Osteocyte (in vitro differentiated cells): ENCODE data around the gene KRTAP1-5. TPM values are rescaled to one million over a fixed set of nuclear protein-coding genes. Genes with fewer than 3 reads are reported as not detected.

Source experiments
- DNase-seq: peaks from one replicate; pipeline ENCODE4 v3.0.0; 2021; ENCODE audit warnings: mixed read lengths; ENCODE audit not compliant: unreplicated experiment; ENCODE audit errors: extremely low spot score
- H3K27ac Mint-ChIP-seq: one replicate; pipeline ENCODE4 v1.8.0; 2021; ENCODE audit warnings: mild to moderate bottlenecking, mixed read lengths; ENCODE audit not compliant: unreplicated experiment
- H3K27me3 Mint-ChIP-seq: one replicate; pipeline ENCODE4 v1.8.0; 2021; ENCODE audit warnings: mixed read lengths; ENCODE audit not compliant: unreplicated experiment
- H3K36me3 Mint-ChIP-seq: one replicate; pipeline ENCODE4 v1.8.0; 2021; ENCODE audit warnings: mixed read lengths; ENCODE audit not compliant: unreplicated experiment
- H3K4me1 Mint-ChIP-seq: one replicate; pipeline ENCODE4 v1.8.0; 2021; ENCODE audit warnings: mixed read lengths; ENCODE audit not compliant: unreplicated experiment
- H3K4me3 Mint-ChIP-seq: one replicate; pipeline ENCODE4 v1.8.0; 2021; ENCODE audit warnings: mild to moderate bottlenecking, moderate library complexity, mixed read lengths; ENCODE audit not compliant: unreplicated experiment
- H3K9me3 Mint-ChIP-seq: one replicate; pipeline ENCODE4 v1.8.0; 2021; ENCODE audit warnings: mixed read lengths; ENCODE audit not compliant: unreplicated experiment
- total RNA-seq: library from RNA; stranded (reverse); gene quantifications from 2 replicates; pipeline ENCODE4 v1.2.1, GENCODE V29; 2021
- TF ChIP-seq, protein P1 (sequence below): fragments of 200-600 bp; sonication (generic); IDR thresholded peaks from 2 replicates; pipeline ENCODE4 v1.5.0; 2021; ENCODE audit warnings: antibody characterized with exemption, mild to moderate bottlenecking, moderate library complexity

Gene KRTAP1-5
- total RNA-seq, 1 donor from 2014 or later: not detected

DNA sequence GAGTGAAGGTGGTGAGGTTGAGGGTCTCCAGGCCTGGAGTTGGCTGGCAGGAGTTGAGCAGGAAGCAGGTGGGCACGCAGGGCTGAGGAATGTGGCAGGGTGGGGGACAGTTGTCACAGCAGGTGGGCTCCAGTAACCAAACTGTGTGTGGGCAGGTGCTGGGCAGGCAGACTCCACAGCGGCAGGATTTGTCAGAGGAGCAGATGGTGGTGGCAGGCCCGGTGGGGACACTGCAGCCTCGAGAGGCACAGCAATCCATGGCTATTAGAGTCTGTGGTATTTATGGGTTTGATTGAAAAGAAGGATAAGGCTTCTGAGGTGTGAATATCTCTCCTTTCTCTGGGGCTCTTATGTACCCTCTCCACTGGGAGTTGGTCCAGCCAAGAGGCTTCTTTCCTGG is 33.2 kb downstream of the KRTAP1-5 start, which contains the start of gene KRTAP3-3:
TSS of gene KRTAP3-3 (minus strand) at position 326 of the 400 bp plus-strand sequence. CDS start at position 259, 67 bp downstream.
- Mint-ChIP-seq H3K9me3 (no peaks in the 10 kb centered on the region), H3K27me3 (peaks cover 4% of the 10 kb centered on the region), H3K4me3 (no peak within 1 kb of the TSS), H3K27ac (no peak within 1 kb of the TSS), H3K36me3 (no peaks in the 10 kb centered on the region), H3K4me1 (no peaks in the 10 kb centered on the region)
- no peak for DNase-seq
- TF ChIP-seq, protein P1, sequence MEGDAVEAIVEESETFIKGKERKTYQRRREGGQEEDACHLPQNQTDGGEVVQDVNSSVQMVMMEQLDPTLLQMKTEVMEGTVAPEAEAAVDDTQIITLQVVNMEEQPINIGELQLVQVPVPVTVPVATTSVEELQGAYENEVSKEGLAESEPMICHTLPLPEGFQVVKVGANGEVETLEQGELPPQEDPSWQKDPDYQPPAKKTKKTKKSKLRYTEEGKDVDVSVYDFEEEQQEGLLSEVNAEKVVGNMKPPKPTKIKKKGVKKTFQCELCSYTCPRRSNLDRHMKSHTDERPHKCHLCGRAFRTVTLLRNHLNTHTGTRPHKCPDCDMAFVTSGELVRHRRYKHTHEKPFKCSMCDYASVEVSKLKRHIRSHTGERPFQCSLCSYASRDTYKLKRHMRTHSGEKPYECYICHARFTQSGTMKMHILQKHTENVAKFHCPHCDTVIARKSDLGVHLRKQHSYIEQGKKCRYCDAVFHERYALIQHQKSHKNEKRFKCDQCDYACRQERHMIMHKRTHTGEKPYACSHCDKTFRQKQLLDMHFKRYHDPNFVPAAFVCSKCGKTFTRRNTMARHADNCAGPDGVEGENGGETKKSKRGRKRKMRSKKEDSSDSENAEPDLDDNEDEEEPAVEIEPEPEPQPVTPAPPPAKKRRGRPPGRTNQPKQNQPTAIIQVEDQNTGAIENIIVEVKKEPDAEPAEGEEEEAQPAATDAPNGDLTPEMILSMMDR: no peak

DNA sequence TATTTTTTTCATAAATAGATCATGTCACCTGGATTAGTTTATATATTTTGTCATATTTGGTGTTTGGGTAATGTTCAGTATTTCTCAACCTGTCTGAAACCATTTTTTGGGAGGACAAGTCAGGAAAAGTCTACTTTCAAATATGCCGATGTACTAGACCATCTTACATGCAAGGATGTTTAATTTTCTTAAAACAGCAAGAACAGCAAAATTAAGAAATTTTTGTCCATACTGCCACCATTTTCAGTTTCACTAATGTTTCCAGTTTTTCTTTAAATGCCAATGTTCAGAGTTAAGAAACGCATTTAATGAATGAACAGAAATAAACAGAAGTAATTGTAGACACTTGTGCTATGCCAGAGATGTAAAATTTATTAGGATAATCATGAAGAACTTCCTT is 33.9 kb downstream of the KRTAP1-5 start:
- Mint-ChIP-seq H3K4me1 (no peaks in the 10 kb centered on the region), H3K36me3 (no peaks in the 10 kb centered on the region), H3K4me3 (no peak overlapping the region), H3K27ac (no peak overlapping the region), H3K9me3 (no peaks in the 10 kb centered on the region), H3K27me3 (peaks cover 4% of the 10 kb centered on the region)
- no peak for DNase-seq
- TF ChIP-seq, protein P1: no peak

GRCh38 chr17:40992666-40993065 is 34.3 kb downstream of the KRTAP1-5 start:
- H3K4me3 Mint-ChIP-seq: no peak overlapping the region
- H3K36me3 Mint-ChIP-seq: no peaks in the 10 kb centered on the region
- H3K27me3 Mint-ChIP-seq: peaks cover 4% of the 10 kb centered on the region
- no peaks in the 10 kb centered on the region for H3K4me1 Mint-ChIP-seq
- no peak overlapping the region for H3K27ac Mint-ChIP-seq
- DNase-seq: no peak
- TF ChIP-seq, protein P1: no peak
- no peaks in the 10 kb centered on the region for H3K9me3 Mint-ChIP-seq

DNA sequence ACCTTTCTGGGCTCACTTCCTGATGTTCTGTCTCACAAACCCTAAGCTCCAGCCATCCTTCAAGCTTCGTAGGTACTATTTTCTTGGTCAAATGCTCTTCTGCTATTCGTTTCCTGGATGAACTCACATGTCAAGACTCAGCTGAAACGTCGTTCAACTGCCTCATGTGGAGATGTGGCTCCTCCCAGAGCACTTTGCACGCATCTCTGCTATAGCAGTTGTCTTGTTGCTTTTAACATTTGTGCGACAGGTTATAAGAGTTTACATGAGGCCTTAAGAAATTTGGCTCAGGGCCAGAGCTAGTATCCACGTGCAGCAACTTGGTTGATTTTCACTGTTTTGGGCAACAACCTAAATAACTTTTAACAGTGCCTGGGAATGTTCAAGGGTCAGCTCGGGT is 40.1 kb downstream of the KRTAP1-5 start:
- H3K27me3 Mint-ChIP-seq: peaks cover 3% of the 10 kb centered on the region
- no peaks in the 10 kb centered on the region for H3K9me3 Mint-ChIP-seq
- H3K36me3 Mint-ChIP-seq: no peaks in the 10 kb centered on the region
- TF ChIP-seq, protein P1: no peak
- H3K4me3 Mint-ChIP-seq: no peak overlapping the region
- no peak overlapping the region for H3K27ac Mint-ChIP-seq
- peaks cover 2% of the 10 kb centered on the region for H3K4me1 Mint-ChIP-seq
- DNase-seq: no peak

GRCh38 chr17:40984226-40984625 is 42.8 kb downstream of the KRTAP1-5 start, which contains the start of gene KRT40:
TSS of gene KRT40 (minus strand) at chr17:40984326. CDS start at chr17:40984273, 53 bp downstream.
- H3K27ac Mint-ChIP-seq: no peak within 1 kb of the TSS

More at GRCh38 chr17:40984226-40984625, 42.8 kb downstream of the KRTAP1-5 start, which contains the start of gene KRT40:
- no peak for DNase-seq
- Mint-ChIP-seq H3K4me1 (peaks cover 6% of the 10 kb centered on the region), H3K4me3 (no peak within 1 kb of the TSS), H3K36me3 (no peaks in the 10 kb centered on the region), H3K27me3 (peaks cover 3% of the 10 kb centered on the region), H3K9me3 (no peaks in the 10 kb centered on the region)
- TF ChIP-seq, protein P1: no peak
